Measurements from ENCODE around the gene ROR2.

The ROR2 gene

DNA sequence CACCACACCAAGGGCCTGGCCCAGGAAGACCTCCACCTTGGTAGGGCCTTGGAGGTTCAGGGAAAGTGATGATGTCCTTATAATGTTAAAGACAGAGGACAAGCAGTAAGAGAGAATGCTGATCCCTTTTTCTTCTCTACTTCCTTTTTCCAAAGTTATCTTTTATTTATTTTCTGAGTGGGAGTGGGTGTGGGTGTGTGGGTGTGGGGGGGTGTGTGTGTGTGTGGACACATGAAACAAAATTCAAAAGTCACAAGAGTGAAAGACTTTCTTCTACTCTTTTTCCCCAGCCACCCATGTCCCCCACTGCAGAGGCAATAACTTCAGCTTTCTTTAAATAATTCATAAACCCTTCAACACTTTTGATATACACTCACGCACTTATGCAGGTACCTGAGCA is 70.8 kb downstream of the ROR2 start:
- no peak for DNase-seq (ENCODE audit: low spot score)

- no peak for DNase-seq (ENCODE audit: low spot score)
These were observed 76.4 kb downstream of the ROR2 start for GRCh38 chr9:91873637-91874051.

DNA sequence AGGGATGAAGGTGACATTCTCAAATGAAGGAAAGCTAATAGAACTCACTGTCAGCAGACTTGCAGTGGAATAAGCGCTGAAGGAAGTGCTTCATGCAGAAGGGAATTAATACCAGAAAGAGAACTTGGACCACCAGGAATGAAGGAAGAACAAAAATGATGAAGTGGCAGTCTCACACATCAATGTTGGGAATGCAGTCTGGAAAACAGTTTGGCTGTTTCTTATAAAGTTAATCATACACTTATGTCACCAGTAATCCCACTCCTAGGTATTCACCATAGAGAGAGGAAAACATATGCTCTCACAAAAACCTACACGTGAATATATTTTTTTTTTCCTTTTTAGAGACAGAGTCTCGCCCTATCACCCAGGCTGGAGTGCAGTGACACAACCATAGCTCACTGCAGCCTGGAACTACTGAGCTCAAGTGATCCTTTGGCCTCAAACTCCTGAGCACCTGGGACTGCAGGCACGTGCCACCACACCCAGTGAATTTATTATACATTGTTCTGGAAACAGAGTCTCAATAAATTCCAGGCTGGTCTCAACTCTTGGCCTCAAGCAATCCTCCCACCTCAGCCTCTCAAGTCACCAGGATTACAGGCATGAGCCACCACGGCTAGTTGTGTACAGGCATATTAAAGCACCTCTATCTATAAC is 81.2 kb downstream of the ROR2 start:
- no peak for DNase-seq (ENCODE audit: low spot score)

GRCh38 chr9:91867740-91868139 is 82.3 kb downstream of the ROR2 start:
- no peak for DNase-seq (ENCODE audit: low spot score)

- DNase-seq (ENCODE audit: low spot score) = no peak
These were observed 85.0 kb downstream of the ROR2 start for GRCh38 chr9:91865041-91865440.

DNA sequence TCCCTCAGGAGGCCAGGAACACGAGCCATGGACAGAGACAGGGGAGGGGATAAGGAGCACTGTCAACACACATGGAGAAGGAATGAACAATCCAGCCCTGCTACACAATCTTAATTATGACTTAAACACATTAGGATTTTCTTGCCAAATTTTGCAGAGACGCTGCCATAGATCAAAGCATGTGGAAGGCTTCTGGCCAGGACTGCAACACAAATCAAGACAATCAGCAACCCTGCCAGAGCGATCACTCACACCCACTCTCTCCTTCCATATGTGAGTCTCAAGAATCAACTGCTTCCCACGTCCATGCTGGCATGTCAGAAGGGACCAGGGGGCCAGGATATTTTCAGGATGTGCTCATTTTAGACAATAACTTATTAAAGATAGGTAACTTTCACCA is 85.6 kb downstream of the ROR2 start:
- no peak for DNase-seq (ENCODE audit: low spot score)

DNA sequence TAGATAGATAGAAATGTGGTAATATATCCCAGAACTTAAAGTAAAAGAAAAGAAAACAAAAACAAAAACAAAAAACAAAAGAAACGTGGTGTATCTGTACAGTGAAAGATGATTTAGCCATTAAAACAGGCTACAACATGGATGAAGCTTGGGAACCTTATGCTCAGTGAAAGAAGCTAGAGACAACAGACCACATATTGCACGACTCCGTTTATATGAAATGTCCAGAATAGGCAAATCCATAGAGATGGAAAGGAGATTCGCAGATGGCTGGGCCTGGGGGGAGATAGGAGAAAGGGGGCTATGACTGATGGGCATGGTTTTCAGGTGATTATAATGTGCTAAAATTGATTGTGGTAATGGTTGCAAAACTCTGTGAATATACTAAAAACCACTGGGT is 86.6 kb downstream of the ROR2 start:
- DNase-seq (ENCODE audit: low spot score) = no peak

DNA sequence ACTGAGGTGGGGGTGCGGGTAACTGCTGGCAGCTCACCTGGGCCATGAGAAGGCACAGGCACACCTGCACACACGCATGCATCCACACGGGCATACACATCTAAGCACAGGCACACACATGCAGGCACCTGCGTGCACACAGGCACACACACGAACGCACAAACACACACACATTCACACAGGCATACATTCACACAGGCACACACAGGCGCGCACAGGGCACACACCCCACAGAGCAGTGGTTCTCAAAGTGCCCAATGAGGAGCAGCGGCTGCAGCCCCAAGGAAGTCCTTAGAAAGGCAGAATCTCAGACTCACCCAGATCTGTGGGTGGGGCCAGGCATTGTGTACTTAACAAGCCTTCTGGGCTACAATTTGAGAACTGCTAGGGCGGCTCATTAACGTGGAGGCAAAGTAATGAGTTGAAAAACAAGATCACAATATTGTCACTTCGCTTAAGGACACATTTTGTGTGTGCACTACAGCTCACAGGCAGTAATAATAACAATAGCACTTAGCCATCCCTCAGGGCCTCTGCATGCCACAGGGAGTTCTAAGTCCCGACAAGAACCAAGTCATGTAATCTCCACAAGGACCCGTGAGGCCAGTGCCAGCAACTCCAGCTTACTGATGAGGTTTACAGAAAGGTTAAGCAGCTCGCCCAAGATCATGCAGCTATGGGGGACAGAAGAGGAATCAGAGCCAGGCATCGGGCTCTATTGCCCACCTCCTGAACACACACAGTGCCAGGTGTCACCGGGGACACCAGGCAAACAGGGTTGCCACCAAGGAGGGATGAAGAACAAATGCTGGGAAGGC is 91.6 kb downstream of the ROR2 start:
- DNase-seq (ENCODE audit: low spot score) = no peak

DNA sequence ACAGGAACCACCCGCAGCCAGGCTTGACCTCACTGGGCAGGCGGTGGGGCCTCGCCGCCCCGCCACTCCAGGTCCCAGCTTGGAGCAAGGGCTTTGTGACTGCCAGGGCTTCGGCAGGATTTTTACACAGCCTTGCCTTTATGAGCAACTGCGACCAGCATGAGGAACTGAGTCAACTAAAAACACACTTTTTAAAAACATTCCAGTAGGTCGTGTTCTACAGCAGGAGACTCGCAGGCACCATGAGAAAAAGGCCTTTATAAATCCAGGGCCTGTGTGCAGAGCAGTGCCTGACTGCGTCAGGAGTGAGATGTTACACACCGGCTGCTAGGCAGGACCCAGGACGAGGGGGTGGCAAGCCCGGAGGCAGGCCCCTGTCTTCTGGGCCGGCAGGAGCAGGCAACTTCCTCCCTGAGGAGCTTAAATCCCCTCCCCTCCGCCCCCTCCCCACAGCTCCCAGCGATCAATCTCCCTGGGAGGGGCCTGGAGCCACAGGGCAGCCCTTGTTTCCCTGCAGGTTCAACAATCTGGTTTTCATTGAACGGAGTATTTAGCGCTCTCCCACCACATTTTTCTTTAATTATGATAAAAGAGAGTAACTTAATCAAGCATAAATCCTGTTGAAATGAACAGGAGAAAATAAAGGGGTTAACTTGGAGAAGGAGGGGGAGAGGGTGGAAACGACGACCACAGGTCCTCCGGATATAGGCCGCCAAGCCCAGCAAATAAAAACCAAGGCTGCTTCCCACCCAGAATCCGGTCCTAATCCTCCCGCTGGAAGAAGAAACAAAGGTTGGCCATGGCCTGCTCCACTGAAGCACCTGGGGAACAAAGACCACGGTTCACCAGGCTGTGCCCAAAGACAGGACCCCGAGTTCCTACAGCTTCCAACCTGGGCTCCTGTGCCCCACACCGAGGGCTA is 92.5 kb downstream of the ROR2 start:
- DNase-seq (ENCODE audit: low spot score) = no peak

GRCh38 chr9:91856419-91856818 is 93.6 kb downstream of the ROR2 start:
- DNase-seq (ENCODE audit: low spot score) = no peak

GRCh38 chr9:91855196-91855595 is 94.8 kb downstream of the ROR2 start:
- no peak for DNase-seq (ENCODE audit: low spot score)

DNA sequence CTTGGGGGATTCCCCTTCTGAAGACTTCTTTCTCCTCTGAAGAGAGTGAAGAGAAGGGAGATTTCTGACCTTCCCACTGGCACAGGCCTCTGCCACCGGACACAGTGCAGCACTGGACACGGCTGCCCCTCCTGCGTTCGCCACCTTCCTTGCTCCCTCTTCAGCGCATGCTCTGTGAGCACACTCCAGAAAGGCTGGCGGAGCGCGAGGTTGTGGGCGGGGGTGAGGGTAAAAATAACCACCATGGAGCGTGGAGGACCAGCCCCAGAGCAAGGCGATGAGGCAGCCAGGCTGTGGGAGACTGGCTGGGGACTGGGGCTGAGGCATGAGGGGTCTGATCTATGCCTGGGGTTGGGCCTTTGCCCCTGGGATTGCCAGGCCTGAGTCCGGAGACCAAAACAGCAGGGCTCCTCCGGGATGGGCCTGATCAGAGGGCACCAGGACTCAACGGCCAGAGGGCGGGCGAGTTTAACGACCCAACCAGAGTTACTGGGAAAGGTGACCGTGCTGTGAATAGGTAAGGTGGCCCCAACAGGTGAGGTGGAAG is 97.2 kb downstream of the ROR2 start:
- no peak for DNase-seq (ENCODE audit: low spot score)

DNA sequence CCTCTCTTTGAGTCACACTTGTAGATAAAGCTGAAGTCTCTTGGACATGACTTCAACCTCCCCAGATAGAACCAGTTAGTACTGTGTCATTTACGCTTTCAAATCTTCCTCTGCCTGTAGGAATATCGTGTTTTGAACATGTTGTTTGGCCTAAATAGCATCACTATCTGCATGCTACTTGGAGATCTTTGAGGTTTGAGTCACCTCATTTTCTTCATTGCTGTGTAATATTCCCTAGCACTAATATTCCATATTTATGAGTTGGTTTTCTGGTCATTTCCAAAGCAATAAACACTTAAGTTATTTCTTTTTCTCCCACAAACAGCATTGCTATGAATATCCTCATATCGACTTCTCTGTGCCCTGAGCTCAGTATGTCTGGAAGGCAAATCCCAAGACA is 100.3 kb downstream of the ROR2 start:
- DNase-seq (ENCODE audit: low spot score) = no peak

DNA sequence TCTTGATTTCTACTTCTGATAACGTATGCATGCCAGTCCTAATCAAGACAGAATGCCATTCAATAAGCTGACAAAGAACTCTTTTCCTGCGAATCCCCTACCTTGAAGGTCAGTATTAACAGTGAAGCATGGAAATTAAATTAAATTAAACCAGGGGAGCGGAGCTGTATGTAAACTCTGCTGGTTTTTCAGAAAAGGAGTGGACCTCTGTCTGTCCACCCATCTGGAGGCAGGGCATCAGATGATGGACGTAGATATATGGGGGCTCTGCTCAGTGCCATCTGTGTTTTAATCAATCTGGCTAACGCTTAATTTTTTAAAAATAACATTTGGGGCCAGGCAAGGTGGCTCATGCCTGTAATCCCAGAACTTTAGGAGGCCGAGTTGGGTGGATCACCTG is 101.9 kb downstream of the ROR2 start:
- no peak for DNase-seq (ENCODE audit: low spot score)

GRCh38 chr9:91847581-91848091 is 102.4 kb downstream of the ROR2 start:
- DNase-seq (ENCODE audit: low spot score) = no peak

DNA sequence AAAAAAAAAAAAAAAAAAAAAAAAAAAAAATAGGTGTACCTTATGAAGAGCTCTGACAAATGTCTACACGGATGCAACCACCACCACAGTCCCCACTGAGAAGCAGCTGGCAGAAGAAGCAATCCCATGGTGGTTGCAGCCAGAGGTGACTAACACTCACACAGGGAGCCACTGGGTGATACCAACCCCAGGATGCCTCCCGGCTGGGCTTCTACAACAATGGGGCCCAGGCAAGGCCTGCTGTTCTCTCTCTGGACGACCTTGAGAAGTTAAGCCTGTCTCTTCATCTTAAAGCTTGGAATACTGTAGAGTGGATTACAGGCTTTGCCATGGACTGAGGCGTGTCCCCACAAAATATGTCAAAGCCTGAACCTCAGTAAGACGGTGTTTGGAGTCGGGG is 104.1 kb downstream of the ROR2 start:
- no peak for DNase-seq (ENCODE audit: low spot score)

- no peak for DNase-seq (ENCODE audit: low spot score)
These were observed 105.2 kb downstream of the ROR2 start for GRCh38 chr9:91844701-91845291.

GRCh38 chr9:91844190-91844589 is 105.8 kb downstream of the ROR2 start:
- DNase-seq (ENCODE audit: low spot score) = no peak

GRCh38 chr9:91843623-91844148 is 106.3 kb downstream of the ROR2 start:
- DNase-seq (ENCODE audit: low spot score) = no peak

DNA sequence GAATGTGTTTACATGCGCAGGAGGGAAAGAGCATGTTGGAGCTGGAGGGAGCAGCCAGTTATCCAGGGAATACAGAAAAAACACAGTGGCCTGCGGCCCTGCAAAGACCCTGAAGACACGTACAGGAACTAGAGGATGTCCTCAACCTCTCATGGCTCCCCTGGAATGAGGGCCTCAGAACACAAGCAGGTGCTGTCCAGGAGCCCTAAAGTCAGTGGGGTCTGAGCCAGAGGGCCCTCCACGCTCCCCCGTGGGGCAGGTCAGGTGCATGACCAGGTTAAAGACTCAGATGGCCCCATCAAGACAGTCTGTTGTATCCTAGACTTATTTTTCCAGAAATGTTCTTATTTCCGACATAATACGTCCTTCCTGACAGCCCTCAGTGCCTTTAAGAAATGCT is 106.9 kb downstream of the ROR2 start:
- no peak for DNase-seq (ENCODE audit: low spot score)

DNA sequence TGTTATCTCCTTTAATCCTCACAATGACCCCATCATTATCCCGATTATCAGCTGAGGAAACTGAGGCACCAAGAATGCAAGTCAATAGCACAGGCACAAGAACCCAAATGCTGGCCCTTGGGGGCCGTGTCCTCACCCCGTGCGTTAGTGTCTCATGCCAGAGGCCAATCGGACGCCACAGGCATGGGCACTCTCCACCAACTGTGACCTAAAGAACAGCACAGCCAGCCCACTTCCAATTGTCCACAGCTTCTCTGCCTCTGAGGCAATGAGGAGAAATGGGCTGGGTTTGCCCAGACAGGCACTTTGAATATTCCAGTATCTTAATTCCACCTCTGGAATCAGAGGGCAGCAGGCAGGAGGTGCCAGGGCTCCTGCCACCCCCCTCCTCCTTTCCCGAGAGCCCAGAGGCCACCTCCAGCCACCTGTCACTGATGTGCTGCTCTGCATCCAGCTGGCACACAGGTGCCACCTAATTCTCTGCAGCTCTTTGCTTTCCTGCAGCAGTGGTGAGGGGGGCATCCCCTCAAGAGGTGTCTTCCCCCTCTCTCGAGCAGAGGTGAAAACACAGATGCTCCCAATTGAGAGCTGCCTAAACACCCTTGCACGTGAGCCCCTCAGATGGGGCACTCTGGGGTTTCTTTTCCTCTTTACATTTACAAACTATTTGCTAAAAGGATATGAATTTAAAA is 107.5 kb downstream of the ROR2 start:
- no peak for DNase-seq (ENCODE audit: low spot score)
